Measurements from ENCODE around the gene USP22. TPM values are rescaled to one million over a fixed set of nuclear protein-coding genes. Genes with fewer than 3 reads are reported as not detected.

Gene USP22
- polyA plus RNA-seq, 1 experiment: 288 TPM

GRCh38 chr17:20997711-20998570 lies 44.9 kb downstream of the USP22 start:
- TF ChIP-seq CTCF (IDR thresholded peaks at IDR 0.05; ENCODE audit: low read depth, low read length): no peak
- H3K27me3 ChIP-seq (ENCODE audit: control insufficient read depth, insufficient read depth, low read length): no peaks in the 10 kb centered on the region
- ChIA-PET CTCF (interaction anchor here (0.6 kb wide), 1 partner anchor 95 kb away, joined by 4 read pairs; no protein-coding TSS in a partner anchor), POLR2A (no interaction called here)
- no peak overlapping the region for H3K4me3 ChIP-seq (ENCODE audit: low read depth, low read length)
- DNase-seq (ENCODE audit: low read depth, low spot score): no peak
- peaks cover 3% of the 10 kb centered on the region; the same call in 1 of the 2 replicates for H3K9me3 ChIP-seq (ENCODE audit: control insufficient read depth, insufficient read depth, low read length)
- H3K27ac ChIP-seq (ENCODE audit: low read depth, low read length): no peak overlapping the region

- peaks cover 3% of the 10 kb centered on the region; the same call in 1 of the 2 replicates for H3K9me3 ChIP-seq (ENCODE audit: control insufficient read depth, insufficient read depth, low read length)
- ChIA-PET POLR2A (no interaction called here), CTCF (interaction anchor here (0.6 kb wide), 1 partner anchor 96 kb away, joined by 4 read pairs; no protein-coding TSS in a partner anchor)
- no peak for TF ChIP-seq CTCF (IDR thresholded peaks at IDR 0.05; ENCODE audit: low read depth, low read length)
- H3K27me3 ChIP-seq (ENCODE audit: control insufficient read depth, insufficient read depth, low read length): no peaks in the 10 kb centered on the region
- no peak overlapping the region for H3K4me3 ChIP-seq (ENCODE audit: low read depth, low read length)
- no peak overlapping the region for H3K27ac ChIP-seq (ENCODE audit: low read depth, low read length)
- DNase-seq (ENCODE audit: low read depth, low spot score): no peak
Measured at GRCh38 chr17:20996724-20997615, 45.8 kb downstream of the USP22 start.

GRCh38 chr17:20995873-20996723 lies 46.7 kb downstream of the USP22 start:
- H3K9me3 ChIP-seq (ENCODE audit: control insufficient read depth, insufficient read depth, low read length): peaks cover 3% of the 10 kb centered on the region; the same call in 1 of the 2 replicates
- H3K27ac ChIP-seq (ENCODE audit: low read depth, low read length): no peak overlapping the region
- ChIA-PET CTCF (no interaction called here), POLR2A (no interaction called here)
- no peak for TF ChIP-seq CTCF (IDR thresholded peaks at IDR 0.05; ENCODE audit: low read depth, low read length)
- no peaks in the 10 kb centered on the region for H3K27me3 ChIP-seq (ENCODE audit: control insufficient read depth, insufficient read depth, low read length)
- DNase-seq (ENCODE audit: low read depth, low spot score): no peak
- no peak overlapping the region for H3K4me3 ChIP-seq (ENCODE audit: low read depth, low read length)

- Histone ChIP-seq H3K27ac (ENCODE audit: low read depth, low read length) (no peak overlapping the region), H3K27me3 (ENCODE audit: control insufficient read depth, insufficient read depth, low read length) (no peaks in the 10 kb centered on the region), H3K9me3 (ENCODE audit: control insufficient read depth, insufficient read depth, low read length) (peaks cover 3% of the 10 kb centered on the region; the same call in 1 of the 2 replicates), H3K4me3 (ENCODE audit: low read depth, low read length) (no peak overlapping the region)
- ChIA-PET POLR2A (no interaction called here), CTCF (no interaction called here)
- TF ChIP-seq CTCF (IDR thresholded peaks at IDR 0.05; ENCODE audit: low read depth, low read length): no peak
- DNase-seq (ENCODE audit: low read depth, low spot score): no peak
Measured at GRCh38 chr17:20995164-20995872, 47.5 kb downstream of the USP22 start.
